RWPE2 (cell line): ENCODE results near the gene YAP1.

Source experiments
- ATAC-seq: fragments of 200-7000 bp; cut with Tn5 transposase; 3 replicates; pipeline ENCODE4 v1.9.1; 2021; ENCODE audit warnings: low read depth
- DNase-seq: peaks from one replicate; pipeline ENCODE4 v3.0.0-alpha.2; 2020; ENCODE audit warnings: low spot score
- H3K27ac ChIP-seq: fragments of 450-650 bp; 2 replicates; pipeline ENCODE4 v1.5.1; 2017; ENCODE audit warnings: mild to moderate bottlenecking; ENCODE audit not compliant: poor library complexity, severe bottlenecking
- H3K27me3 ChIP-seq: fragments of 250-450 bp; sonication (Bioruptor Pico); 2 replicates; pipeline ENCODE4 v1.5.1; 2021; ENCODE audit warnings: mild to moderate bottlenecking, moderate library complexity; ENCODE audit not compliant: insufficient read depth, poor library complexity, severe bottlenecking
- H3K36me3 ChIP-seq: fragments of 250-450 bp; sonication (Bioruptor Pico); 2 replicates; pipeline ENCODE4 v1.5.1; 2020; ENCODE audit warnings: low read depth, mild to moderate bottlenecking, moderate library complexity
- H3K4me1 ChIP-seq: fragments of 250-450 bp; sonication (Bioruptor Pico); 2 replicates; pipeline ENCODE4 v1.5.1; 2021; ENCODE audit warnings: mild to moderate bottlenecking, moderate library complexity; ENCODE audit not compliant: insufficient read depth, poor library complexity, severe bottlenecking
- H3K4me3 ChIP-seq: fragments of 250-450 bp; sonication (Bioruptor Pico); 2 replicates; pipeline ENCODE4 v1.5.1; 2021; ENCODE audit warnings: mild to moderate bottlenecking, moderate library complexity; ENCODE audit not compliant: severe bottlenecking
- H3K9me3 ChIP-seq: fragments of 250-450 bp; sonication (Bioruptor Pico); 2 replicates; pipeline ENCODE4 v1.5.1; 2021; ENCODE audit warnings: mild to moderate bottlenecking, moderate library complexity; ENCODE audit not compliant: severe bottlenecking
- CTCF ChIP-seq: fragments of 450-650 bp; IDR thresholded peaks from one replicate; pipeline ENCODE4 v1.5.1; 2017; ENCODE audit warnings: mild to moderate bottlenecking, moderate library complexity; ENCODE audit not compliant: poor library complexity, severe bottlenecking

YAP1 gene

GRCh38 chr11:102268083-102268984 is 158.1 kb downstream of the YAP1 start:
- peak; percentile 95 for TF ChIP-seq CTCF
- peak overlapping the region; percentile 21 for H3K4me3 ChIP-seq
- H3K36me3 ChIP-seq: no peaks in the 10 kb centered on the region
- ATAC-seq (peak; percentile 70), DNase-seq (peak; percentile 95)
- no peaks in the 10 kb centered on the region for H3K27me3 ChIP-seq
- peak overlapping the region; percentile 95 for H3K27ac ChIP-seq
- H3K4me1 ChIP-seq: peaks cover 33% of the 10 kb centered on the region
- H3K9me3 ChIP-seq: no peaks in the 10 kb centered on the region

DNA sequence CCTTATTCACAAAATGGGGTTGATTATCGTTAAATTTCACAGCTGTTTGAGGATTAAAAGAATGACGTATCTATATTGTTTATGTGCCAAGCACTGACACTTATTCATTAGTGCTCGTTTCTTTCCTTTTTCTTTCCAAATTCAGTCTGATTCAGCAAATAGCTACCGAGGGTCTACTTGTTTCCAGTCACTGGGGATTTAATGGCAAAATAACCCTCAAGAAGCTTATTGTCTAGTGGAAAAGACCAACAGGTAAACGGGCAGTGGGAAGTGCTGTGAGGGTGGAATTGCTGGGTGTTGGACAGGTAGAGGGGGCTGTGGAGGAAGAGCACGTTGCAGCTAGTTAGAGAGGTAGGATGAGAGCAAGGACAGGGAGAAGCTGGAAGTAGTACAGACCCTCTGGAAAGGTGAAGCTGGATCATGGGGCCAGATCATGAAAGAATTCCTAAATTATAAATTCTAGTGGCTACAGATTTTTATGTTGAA is 158.8 kb downstream of the YAP1 start:
- Histone ChIP-seq H3K9me3 (no peaks in the 10 kb centered on the region), H3K27ac (peak overlapping the region; percentile 95), H3K4me1 (peaks cover 33% of the 10 kb centered on the region), H3K27me3 (no peaks in the 10 kb centered on the region), H3K36me3 (no peaks in the 10 kb centered on the region), H3K4me3 (peak overlapping the region; percentile 7)
- DNase-seq: no peak
- no peak for ATAC-seq
- TF ChIP-seq CTCF: peak; percentile 84

DNA sequence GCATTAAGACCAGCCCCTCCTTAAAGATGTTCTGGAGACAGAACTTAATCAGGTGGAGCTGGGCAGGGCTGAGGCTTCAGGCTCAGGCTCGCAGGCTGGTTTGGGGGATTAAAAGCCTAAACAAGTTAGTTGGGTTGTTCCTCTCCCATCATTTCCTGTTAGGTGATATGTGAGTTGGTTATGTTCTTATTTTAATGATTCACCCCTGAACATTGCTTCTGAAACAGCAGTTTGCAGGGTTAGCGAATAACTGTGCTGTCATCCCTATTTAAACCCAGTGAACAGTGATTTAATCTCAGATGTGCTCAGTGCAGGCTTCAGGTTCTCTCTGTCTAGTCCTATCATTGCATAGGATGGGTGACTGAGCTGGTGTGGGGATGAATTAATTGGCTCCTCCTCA is 159.7 kb downstream of the YAP1 start:
- H3K4me3 ChIP-seq: no peak overlapping the region
- TF ChIP-seq CTCF: no peak
- no peaks in the 10 kb centered on the region for H3K9me3 ChIP-seq
- peaks cover 33% of the 10 kb centered on the region for H3K4me1 ChIP-seq
- ATAC-seq: peak; percentile 76
- H3K27ac ChIP-seq: peak overlapping the region; percentile 95
- no peaks in the 10 kb centered on the region for H3K27me3 ChIP-seq
- no peaks in the 10 kb centered on the region for H3K36me3 ChIP-seq
- DNase-seq: peak; percentile 76

GRCh38 chr11:102272047-102272824 is 162.0 kb downstream of the YAP1 start:
- ATAC-seq (no peak), DNase-seq (no peak)

More at GRCh38 chr11:102272047-102272824, 162.0 kb downstream of the YAP1 start:
- H3K27me3 ChIP-seq: no peaks in the 10 kb centered on the region
- no peaks in the 10 kb centered on the region for H3K36me3 ChIP-seq
- TF ChIP-seq CTCF: no peak
- no peak overlapping the region for H3K4me3 ChIP-seq
- H3K4me1 ChIP-seq: peaks cover 30% of the 10 kb centered on the region
- no peaks in the 10 kb centered on the region for H3K9me3 ChIP-seq
- H3K27ac ChIP-seq: no peak overlapping the region
